Activated CD8-positive, alpha-beta memory T cell treated with anti-CD3 and anti-CD28 coated beads for 24 hours (primary cell): ENCODE data around the gene DLGAP1.

Experiments
- DNase-seq: peaks from one replicate; pipeline ENCODE4 v3.0.0-alpha.2; 2020

DLGAP1 gene

DNA sequence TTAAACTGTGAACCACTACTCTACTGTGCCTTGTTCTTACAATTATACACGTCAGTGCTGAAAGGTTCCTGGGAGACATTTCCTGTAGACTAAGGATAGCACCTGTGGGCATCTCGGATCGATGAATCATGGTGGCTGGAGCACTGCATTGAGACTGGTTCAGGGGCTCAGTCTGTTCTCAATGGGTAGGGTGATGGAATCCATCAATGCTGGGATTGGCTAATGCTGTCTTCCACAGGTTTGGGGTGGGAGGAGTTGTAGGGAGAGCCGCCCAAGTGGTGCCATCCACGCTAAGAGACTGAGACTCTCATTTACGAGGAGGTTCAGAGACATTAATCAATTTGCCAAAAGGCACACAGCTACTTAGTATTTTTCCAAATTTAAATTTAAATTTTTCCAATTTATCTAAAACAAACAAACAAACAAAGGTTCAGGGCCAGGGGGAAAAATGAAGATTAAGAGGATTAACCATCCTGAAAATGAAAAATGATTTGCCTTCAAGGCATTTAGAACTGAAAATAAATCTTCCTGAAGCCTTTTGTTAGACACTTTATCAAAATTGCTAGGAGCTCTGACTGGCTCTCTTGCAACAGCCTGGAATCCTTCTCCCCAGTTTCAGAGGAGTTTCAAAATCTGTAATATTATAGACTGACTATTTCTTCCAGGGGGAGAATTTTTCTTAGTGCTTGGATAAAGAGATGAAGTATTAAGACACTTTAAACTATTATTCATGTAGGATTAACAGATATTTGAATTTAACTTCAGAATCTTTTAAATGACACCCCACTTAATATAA is 645.9 kb downstream of the DLGAP1 start:
- no peak for DNase-seq

DNA sequence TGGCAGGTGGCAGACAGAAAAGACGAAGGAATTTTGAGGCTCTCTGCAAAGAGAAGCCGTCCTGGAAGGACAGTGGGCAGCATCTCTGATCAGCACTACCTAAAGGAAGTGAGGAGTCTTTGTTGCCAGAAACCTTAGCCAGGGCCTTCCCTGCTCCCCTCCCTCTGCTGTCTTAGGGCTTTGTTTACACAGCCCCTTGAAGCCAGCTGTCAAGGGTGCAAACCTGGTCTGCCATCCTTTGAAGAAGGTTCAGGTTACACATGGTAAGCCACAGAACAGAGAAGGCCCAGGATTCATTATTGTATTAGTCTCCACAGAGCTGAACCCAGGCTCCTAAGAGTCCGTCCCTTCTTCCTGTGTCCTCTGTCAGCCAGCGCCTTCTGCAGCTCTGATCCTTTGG is 648.5 kb downstream of the DLGAP1 start:
- no peak for DNase-seq

DNA sequence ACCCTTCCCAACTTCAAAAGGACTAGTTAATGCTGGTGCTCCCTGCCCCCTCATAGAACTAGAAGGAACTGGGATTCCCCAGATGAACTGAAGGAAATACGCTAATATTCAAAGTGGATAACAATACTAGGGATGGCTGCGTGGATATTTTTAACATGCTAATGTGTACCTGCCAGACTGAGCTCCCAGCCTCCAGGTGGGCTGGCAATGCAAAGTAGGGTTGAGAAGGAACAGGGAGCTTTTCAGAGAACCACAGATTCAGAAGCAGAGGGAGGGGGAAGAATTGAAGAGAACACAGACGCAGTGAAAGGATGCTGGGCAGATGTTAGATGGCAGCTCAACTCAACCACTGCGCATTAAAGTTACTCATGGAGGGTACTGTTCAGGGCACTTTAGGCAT is 650.8 kb downstream of the DLGAP1 start:
- DNase-seq, result no peak

DNA sequence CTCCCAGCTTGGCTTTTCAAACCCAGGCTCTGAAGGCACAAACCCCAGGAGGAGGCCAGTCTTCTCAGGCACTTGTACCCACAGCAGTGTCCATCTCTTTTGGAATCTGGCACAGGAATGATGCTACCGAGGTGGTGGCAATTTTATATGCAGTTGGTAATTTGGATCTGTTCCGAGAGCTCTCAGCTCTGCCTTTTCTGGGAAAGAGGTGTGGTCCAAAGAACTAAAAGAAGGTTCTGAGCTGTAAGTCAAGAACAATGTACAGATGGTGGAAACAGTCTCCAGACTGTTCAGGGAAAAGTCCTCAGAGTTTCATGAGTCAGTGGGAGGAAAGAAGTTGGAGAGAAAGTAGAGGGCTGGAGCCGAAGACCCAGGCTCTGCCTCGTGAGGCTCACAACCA is 651.8 kb downstream of the DLGAP1 start:
- no peak for DNase-seq

DNA sequence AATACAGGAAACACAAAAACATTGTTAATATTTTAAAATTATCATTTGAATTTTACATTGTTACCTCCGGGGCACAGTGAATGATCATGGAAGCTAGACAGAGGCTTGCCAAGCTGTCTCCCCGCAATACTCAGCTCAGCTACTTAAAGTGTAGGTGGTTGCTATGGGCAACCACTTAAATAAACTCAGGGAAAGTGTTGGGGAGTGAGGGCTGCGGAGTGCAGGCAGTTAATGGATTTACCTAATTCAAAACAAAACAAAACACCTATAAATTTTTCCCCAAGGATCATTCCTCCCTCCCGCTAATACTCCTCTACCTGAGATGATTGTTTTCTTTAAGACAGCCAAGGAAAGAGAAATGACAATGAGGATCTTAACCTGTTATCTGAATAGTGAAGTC is 655.6 kb downstream of the DLGAP1 start:
- DNase-seq, result no peak

DNA sequence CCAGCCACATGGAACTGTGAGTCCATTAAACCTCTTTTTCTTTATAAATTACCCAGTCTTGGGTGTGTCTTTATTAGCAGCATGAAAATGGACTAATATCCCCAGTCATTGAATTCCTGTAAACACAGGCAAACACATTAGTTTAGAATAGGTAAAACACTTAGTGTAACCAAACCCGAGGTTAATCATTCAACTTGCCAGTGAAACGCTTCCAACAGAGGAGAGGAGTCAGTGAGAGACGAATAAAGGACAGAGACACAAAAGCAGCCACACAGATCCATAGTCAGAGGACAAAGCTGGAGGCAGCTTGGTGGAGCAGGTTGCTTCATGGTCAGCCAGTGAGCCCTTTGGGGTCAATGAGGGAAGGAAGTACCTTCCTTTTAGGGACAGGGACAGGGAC is 657.1 kb downstream of the DLGAP1 start:
- DNase-seq, result no peak

DNA sequence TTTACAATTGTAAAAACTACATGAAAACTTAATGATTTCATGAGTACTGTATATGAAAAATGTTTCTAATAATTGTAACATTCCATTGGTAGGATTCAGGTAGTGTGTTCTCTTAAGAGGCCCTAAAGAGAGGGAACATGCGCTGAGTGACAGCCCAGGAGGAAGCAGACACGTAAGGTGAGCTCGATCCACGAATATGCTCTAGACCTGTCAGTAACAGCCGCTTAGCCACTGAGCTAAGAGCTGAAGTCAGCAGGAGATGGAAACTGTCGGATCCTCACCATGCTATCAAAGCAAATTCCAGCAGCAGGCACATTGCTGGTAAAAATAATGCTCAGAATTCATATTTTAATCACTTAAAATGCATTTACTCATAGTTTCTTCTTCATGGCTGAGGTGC is 658.7 kb downstream of the DLGAP1 start:
- no peak for DNase-seq

DNA sequence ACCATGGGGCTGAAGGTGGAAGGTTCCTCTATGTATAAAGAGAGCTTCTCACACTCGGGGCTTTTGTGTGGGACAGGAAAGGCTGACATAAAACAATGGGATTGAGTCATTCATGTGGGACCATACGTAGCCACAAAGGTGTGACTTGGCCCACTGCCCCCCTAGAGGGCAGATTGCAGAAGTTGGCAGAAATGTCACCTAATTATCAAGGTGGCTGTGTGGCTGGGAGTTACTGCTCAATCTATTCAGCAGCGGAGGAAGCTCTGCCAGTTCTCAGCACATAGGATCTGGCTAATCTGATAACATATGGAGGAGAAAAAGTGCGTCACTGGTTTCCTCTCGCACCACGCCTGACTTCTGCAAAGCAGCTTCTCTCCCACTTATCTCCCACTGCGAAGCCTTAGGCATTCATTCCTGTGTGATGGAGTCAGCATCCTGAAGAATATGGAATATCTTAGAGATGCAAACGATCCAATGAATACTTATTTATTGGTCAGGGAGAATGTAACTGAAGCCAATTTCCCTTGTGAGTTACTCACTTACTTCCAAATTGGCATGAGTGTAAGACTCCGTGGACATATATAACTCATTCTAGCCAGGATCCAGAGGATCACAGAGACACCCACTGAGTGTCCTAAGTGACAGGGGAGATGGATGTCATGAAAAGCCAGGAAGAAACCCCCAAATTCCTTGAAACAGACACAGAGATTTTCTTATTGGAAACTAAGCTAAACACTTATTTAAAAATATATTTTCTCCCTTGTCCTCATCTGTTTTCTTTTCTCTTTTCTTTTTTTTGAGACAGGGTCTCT is 660.4 kb downstream of the DLGAP1 start:
- DNase-seq, result no peak

DNA sequence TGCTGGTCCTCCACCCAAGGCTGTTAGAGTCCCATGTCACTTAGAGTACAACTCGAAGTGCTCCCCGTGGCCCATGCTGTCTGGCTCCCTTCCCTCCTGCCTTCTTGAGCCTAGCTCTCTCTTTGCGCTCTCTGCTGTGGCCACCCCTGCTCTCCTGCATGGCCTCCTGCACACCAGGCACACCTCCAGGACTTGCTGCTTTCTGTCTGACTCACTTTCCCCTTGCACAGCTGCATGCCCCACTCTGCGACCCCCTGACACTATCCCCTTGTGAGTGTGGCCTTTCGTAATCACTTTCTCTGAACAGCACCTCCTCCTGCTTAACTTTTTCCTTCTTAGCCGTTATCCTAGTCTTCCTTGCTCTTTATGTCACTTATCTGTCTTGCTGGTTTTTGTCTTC is 661.6 kb downstream of the DLGAP1 start:
- DNase-seq, result no peak

DNA sequence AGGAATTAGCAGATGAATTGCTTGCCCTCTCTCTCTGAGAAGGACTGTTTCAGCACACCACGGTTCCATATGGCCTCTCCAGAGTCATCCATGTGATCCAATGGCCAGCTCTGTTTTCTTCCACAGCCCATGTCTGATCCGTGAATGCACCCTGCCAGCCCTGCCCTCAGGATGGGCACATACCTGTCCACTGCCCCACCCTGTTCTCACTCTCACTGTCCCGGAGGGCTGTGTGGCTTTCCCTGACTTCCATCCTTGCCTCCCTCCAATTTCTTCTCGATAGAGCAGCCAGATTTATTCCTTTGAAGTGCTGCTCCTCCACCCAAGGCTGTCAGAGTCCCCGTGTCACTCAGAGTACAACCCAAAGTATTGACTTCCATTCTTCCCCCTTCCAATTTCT is 662.0 kb downstream of the DLGAP1 start:
- DNase-seq, result no peak

DNA sequence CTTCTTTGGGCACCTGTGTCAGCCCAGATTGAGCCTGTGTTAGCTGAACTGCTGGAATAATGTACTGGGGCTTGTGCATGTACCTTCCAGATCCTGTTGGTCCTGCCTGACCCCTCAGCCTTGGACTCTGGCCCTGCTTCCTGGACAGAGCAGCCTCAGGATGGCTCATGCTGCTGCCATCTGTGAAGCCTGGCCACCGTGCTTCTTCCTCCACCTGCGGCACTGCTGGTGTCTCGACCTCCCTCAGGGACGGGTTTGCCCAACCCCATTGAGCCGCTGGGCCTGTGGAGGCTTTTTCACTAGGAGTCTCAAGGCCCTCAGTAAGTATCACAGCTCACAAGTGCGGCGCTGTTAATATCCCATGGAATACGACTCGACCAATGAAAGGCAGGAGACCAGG is 662.4 kb downstream of the DLGAP1 start:
- no peak for DNase-seq

DNA sequence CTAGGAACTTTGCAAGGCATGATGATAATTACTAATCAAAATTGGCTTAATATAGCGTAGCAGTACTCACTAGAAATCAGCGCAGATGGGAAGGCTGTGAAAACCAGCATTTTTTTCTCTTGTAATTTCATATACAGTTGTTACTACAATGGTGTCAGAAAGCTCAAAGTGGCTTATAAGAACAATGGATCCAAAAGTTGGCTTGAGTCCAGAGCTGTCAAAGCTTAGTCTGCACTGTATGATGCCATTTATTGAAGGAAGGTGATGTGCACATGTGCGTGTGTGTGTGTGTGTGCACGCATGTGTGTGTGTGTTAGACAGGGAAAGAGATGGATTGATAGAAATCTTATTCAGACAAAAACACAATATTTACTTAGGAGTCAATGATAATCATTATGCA is 663.9 kb downstream of the DLGAP1 start:
- DNase-seq, result no peak

DNA sequence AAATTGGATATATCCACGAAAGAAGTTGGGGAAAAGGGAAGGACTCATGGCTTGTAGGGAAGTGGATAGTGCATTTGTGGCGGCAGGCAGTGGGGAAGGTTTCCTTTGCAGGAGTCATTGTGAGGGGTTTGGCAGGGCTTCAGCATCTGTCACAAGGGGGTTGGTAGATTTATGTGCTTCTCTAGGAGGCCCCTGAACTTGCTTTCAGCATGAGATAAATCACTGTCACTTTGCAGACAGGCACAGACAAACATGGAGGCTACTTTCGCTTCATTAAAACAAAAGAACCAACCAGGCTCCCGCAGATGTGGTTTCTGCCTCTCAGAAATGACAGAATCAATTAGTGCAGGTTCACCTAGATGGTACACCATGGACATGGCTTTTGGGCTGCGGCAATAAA is 664.4 kb downstream of the DLGAP1 start:
- no peak for DNase-seq

DNA sequence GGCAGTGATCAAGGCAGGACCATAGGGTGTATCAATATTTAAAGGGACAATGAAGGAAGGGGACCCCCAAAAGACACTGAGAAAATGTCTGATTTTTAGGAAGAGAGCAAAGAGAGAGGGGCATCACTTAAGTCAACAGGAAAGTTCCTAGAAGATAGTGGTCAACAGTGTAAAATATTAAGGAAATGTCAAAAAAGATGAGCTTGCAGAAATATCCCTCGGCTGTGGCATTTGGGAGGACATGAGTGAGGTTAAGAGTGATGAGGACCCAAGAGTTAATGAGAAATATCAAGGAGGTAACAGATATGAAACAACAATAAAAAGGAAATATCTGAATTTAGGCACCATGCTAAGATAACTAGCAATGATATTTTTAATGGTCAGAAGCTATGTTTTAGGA is 665.6 kb downstream of the DLGAP1 start:
- DNase-seq, result no peak

DNA sequence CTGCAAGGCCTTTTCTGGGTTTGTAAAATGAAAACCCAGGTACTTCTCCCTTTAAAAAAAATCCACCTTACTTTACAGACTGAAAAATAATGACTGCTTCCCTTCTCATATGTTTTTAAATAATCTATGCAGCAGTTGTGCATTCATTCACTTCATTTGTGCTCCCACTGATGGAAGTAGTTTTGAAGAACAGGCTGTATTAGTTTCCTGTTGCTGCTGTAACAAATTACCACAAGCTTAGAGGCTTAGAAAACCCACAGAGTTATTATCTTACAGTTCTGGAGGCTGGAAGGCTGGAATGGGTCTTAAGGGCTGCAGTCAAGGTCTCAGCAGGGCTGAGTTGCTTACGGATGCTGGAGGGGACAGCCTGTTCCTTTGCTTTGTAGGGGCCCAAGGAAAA is 670.2 kb downstream of the DLGAP1 start:
- DNase-seq, result no peak

DNA sequence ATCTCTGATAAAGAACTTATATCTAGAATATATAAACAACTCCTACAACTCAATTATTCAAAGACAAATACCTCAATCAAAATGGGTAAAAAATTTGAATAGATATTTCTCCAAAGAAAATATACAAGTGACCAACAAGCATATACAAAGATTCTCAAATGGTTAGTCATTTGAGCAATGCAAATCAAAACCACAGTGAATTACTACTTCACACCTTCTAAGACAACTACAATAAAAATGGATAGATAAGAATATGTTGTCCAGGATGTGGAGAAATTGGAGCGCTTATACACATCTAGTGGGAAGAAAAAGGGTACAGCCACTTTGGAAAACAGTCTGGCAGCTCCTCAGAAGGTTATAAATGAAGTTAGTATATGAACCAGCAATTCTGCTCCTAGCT is 672.2 kb downstream of the DLGAP1 start:
- no peak for DNase-seq

DNA sequence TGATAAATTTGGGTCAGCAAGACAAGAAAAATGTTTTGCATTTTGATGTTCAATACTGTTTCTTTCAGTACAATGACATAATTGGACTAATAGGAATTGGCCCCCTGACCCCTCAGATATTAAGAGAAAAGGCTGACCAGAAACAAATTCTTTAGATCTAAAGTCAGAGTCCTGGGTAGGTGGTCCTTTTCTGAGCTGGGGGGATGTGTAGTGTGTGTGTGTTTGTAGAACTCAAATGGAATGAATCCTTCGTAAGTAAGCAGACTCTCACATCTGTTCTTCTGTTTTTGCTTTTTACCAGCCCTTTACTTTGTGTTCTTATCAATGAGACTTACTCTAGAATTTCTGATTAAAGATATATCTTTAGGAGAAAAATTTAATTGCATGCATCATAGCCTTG is 677.4 kb downstream of the DLGAP1 start:
- no peak for DNase-seq

DNA sequence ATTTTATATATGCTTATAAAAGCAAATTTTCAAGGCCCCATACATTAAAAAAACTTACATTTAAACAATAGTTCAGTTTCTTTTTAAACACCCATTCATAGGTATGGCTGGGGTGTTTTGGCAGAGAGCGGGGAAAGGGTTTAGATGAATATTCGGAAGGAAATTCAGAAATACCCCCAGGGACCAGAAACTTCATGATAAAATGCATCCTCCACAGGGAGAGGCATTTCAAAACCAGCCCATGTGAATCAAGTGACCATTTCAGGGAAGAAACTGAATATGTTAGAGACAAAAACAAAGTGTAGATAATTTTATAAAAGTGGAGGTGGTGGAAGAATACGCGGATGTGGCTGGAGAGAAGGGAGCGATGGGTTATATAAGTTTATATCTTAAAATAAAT is 678.0 kb downstream of the DLGAP1 start:
- no peak for DNase-seq

DNA sequence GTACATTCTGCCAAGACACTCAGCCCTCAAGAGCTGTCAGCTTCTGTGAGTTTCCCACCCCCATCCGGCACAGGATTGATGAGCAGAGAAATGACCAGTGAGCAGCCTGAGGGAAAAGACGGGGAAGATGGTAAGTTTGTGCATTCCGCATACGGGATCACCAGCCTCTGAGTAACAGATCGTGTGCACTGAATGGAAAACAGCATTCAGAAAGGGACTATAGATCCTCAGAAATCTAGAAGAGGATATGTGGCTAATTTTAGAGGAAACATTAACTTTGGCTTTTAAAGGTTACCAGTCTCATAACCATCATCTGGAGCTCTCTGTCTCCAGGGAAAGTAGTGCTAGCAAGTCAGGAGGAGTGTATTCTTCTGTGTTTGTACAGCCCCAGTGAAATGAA is 679.1 kb downstream of the DLGAP1 start:
- DNase-seq, result no peak

DNA sequence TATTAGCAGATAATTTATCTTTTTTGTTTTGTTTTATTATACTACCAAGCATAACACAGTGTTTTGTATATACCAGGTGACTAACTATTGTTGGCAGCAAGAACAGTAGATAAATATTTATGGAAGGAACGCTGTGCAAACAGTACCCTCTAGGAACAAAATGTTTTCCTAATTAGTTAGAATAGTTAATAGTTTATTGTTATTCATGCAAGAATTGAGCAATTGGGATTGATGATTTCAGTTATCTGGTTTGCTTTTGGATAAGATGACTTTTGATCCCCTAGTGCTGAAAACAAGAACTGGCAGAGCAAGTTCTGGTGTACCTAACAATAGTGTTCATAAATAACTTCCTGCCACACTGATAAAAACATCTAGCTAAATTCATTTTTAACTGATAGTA is 681.8 kb downstream of the DLGAP1 start:
- DNase-seq, result no peak

DNA sequence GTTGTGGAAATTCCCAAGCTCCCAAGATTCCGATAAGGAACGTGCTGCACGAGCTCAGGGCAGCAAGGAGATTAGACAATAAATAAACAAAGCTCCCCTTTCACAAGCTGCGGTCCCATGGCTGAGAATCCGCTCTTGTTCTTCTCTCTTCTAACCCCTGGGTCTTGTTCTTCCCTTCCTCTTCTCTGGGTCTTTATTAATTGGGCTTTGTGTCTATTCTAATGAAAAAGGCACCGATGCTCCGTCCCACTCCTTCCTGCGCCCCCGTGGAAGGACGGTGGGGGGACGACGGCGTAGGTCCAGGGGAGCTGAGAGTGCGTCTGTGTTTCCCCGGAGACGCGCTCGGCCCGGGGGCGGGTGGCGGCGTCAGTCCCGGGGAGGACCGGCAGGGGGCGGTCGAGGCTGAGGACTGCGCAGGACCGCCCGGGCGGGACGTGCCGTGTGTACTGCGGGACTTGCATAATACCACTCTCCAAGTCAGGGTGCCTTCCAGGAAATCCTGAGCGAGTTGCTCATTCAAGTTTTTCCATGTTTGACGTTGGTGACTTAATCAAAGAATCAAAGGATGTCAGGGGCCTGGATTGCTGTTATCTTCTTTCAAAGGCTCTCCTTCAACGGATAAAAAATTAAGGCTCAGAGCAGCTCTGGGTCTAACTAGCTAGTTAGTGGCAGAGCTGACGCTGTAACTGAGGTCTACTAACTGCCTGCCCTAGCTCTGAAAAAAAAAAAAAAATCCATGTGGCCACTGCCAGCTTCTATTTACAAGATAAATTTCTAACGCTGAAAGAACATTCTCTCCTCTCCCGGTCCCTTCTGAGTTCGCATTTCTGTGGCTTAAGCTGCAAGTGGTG is 683.8 kb downstream of the DLGAP1 start:
- DNase-seq, result peak; percentile 93

DNA sequence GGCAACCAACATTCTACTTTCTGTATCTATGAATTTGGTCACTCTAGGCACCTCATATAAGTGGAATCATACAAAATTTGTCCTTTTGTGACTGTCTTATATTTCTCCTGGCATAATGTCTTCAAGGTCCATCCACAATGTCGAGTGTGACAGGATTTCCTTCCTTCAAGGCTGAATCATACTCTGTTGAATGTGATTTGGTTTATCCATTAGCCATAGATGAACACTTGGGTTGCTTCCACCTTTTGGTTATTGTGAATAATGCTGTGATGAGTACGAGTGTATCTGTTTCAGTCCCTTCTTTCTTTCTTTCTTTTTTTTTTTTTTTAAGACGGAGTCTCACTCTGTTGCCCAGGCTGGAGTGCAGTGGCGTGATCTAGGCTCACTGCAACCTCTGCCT is 693.8 kb downstream of the DLGAP1 start:
- no peak for DNase-seq

DNA sequence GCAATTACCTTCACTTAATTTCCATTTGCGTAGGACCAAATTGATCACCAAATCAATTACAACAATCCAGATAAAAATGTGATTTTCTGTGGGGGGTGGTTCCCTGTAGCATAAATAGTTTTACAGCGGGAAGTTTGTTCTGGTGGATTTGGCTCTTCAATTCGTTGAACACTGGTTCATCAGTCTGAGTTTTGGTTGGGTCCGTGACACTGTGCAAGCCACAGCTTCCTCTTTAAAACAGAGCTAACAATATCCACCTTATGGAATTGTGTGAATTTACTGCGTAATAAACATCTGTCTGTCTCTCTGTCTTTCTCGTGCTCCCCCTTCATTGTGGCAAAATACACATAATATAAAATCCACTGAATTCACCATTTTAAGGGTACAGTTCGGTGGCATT is 694.4 kb downstream of the DLGAP1 start:
- DNase-seq, result no peak

DNA sequence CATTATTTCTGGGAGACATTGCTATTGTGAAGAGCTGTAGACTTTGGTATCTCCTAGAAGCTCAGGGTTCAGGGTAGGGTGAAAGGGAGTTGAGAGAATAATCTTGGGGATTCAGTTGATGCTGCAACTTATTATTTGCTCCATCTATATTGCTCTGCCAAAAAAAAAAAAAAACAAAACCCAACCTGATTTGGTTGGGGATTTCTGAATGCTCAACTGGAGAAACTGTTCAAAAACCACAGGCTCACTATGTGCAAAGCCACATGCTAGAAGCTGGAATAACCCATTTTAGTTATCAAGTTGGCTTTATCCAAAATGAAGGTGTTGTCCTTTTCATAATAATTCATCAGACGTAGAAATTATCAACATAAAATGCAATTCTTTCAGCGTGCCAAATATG is 696.0 kb downstream of the DLGAP1 start:
- no peak for DNase-seq
